NB4 (cell line): ENCODE data around the gene GPRASP2.
"Not testable (repeated sequence)": the region's sequence is repeated elsewhere in the genome, so short reads cannot be mapped to it uniquely, and the experiment has no call there.

Experiments
- DNase-seq: peaks from one replicate; pipeline ENCODE4 v3.0.0; 2010; ENCODE audit warnings: low read depth
- H3K4me3 ChIP-seq: one replicate; pipeline ENCODE4 v1.5.1; 2011; ENCODE audit warnings: mild to moderate bottlenecking, low read depth, low read length, moderate library complexity
- MYC ChIP-seq: IDR thresholded peaks from 2 replicates; pipeline ENCODE4 v1.6.1; 2011; ENCODE audit warnings: low read depth, low read length
- POLR2A ChIP-seq: IDR thresholded peaks from 2 replicates; pipeline ENCODE4 v1.6.1; 2011; ENCODE audit warnings: mild to moderate bottlenecking; ENCODE audit not compliant: insufficient read length; ENCODE audit errors: extremely low read depth
- TF ChIP-seq, protein P1 (sequence below): IDR thresholded peaks from one replicate; pipeline ENCODE4 v1.5.1; 2012; ENCODE audit warnings: low read depth, low read length
- TF ChIP-seq, protein P2 (sequence below): IDR thresholded peaks from 2 replicates; pipeline ENCODE4 v1.6.1; 2011; ENCODE audit warnings: low read depth, low read length

GPRASP2 gene

DNA sequence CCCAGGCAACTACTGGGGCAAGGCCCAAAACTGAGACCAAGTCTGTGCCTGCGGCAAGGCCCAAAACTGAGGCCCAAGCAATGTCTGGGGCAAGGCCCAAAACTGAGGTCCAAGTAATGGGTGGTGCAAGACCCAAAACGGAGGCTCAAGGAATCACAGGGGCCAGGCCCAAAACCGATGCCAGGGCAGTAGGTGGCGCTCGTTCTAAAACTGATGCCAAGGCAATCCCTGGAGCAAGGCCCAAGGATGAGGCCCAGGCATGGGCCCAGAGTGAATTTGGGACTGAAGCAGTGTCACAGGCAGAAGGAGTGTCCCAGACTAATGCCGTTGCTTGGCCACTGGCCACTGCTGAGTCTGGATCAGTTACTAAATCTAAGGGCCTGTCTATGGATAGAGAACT, 2.7 kb downstream of the GPRASP2 start:
- no peak for TF ChIP-seq MYC
- TF ChIP-seq, protein P1, sequence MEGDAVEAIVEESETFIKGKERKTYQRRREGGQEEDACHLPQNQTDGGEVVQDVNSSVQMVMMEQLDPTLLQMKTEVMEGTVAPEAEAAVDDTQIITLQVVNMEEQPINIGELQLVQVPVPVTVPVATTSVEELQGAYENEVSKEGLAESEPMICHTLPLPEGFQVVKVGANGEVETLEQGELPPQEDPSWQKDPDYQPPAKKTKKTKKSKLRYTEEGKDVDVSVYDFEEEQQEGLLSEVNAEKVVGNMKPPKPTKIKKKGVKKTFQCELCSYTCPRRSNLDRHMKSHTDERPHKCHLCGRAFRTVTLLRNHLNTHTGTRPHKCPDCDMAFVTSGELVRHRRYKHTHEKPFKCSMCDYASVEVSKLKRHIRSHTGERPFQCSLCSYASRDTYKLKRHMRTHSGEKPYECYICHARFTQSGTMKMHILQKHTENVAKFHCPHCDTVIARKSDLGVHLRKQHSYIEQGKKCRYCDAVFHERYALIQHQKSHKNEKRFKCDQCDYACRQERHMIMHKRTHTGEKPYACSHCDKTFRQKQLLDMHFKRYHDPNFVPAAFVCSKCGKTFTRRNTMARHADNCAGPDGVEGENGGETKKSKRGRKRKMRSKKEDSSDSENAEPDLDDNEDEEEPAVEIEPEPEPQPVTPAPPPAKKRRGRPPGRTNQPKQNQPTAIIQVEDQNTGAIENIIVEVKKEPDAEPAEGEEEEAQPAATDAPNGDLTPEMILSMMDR = no peak
- no peak for TF ChIP-seq POLR2A
- TF ChIP-seq, protein P2, sequence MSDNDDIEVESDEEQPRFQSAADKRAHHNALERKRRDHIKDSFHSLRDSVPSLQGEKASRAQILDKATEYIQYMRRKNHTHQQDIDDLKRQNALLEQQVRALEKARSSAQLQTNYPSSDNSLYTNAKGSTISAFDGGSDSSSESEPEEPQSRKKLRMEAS = no peak
- no peak overlapping the region for H3K4me3 ChIP-seq
- no peak for DNase-seq

DNA sequence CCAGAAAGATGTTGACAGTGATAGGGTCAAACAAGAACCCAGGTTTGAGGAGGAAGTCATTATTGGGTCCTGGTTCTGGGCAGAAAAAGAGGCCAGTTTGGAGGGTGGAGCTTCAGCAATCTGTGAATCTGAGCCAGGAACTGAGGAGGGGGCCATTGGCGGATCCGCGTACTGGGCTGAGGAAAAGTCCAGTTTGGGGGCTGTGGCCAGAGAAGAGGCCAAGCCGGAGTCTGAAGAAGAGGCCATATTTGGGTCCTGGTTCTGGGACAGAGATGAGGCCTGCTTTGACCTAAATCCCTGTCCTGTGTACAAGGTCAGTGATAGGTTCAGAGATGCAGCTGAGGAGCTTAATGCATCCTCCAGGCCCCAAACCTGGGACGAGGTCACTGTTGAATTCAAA, 3.7 kb downstream of the GPRASP2 start:
- no peak overlapping the region for H3K4me3 ChIP-seq
- TF ChIP-seq, protein P1 = no peak
- DNase-seq = no peak

DNA sequence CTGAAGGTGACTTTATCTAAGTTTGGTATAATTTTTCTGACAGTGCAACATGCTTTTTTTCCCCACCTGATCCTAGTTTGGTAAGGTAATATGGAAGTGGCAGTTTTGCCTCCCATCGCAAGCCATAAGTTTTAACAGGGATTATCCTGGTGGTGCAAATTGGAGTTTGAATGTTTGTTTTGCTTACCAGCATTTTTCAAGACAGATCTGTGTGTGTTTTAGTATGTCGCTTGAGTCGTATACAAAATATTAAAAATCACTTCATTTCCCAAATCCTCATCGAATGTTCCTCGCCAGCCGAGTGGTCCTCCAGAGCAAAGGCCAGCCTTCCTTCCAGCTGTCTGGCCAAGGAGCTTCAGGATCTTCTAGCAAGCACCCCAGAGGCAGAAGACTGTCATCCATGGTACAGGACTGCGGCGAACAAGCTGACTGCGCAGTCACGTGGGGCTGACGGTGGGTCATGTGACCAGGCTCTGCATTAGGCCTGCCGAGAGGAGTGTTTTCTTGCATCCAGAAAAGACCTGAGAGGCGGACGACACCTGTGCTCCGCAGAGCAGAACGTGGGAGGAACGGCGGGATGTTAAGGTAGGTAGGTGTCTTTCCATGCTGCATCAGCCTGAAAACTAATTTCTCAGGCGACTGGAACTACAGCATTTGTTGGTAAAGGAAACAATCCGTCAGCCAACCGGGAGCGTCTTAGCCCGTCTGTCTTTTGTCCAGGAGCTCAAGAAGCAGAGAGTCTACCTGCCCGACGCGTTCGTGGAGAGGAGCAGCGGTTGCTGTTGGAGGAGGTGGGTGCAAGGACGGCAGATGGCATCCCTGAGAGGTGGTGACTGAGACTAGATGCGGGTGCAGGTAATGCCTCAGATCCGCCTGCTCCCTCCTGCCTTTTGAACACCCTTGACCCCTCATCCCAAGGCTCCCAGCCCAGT, 8.3 kb downstream of the GPRASP2 start, which contains the start of gene GPRASP3:
GPRASP3 (plus strand) TSS at position 507 of the 932 bp plus-strand sequence. CDS start 28,253 bp downstream, outside the sequence.
- no peak for DNase-seq
- TF ChIP-seq, protein P1 = no peak
- no peak for TF ChIP-seq POLR2A
- TF ChIP-seq, protein P2 = no peak
- no peak within 1 kb of the TSS for H3K4me3 ChIP-seq

DNA sequence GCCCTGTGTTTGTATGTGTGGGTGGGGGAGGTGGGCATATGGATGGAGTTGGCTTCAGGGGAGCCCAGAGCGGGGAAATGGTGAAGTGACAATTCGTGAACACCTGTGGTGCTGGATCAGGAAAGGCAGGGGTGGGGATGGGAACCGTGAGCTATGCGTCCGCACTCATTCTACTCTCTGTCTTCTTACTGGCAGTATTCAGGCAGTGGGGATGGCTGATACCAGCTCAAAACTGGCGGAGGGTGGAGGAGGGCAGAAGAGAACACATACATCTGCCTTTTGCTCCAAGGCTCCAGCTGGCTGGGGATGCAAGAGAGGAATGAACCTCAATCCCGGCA, 8.9 kb downstream of the GPRASP2 start:
- not testable (repeated sequence) for H3K4me3 ChIP-seq, DNase-seq

GRCh38 chrX:102723456-102723855, 11.2 kb downstream of the GPRASP2 start:
- H3K4me3 ChIP-seq = no peak overlapping the region
- TF ChIP-seq POLR2A (no peak), MYC (no peak)
- TF ChIP-seq, protein P1 = no peak
- TF ChIP-seq, protein P2 = no peak
- no peak for DNase-seq

DNA sequence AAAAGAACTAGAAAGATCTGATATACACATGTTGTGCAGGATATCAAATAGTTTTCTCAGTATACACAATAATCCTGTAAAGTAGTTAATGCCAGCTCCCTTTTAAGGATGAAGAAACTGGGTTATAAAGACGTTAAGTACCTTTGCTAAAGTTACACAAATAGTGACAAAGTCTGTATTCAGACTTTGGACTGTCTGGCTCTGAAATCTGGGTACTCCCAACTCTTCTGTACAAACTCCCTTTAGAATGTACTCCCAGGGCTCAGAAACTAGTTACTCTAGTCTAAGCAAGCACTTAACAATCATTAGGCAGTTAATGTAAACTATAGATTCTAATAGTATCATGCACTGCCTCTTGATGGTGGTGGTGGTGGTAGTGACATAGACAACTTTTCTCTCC, 15.5 kb downstream of the GPRASP2 start:
- TF ChIP-seq POLR2A (no peak), MYC (no peak)
- TF ChIP-seq, protein P1 = no peak
- TF ChIP-seq, protein P2 = no peak
- no peak overlapping the region for H3K4me3 ChIP-seq
- no peak for DNase-seq
